SW 1271 (cell line): ENCODE data around the gene CCDC187.
"Not testable (repeated sequence)": the region's sequence is repeated elsewhere in the genome, so short reads cannot be mapped to it uniquely, and the experiment has no call there.

ENCODE experiments used
- DNase-seq, 2 experiments: peaks; one replicate each; lab custom pipeline; 2025; lab: John Stamatoyannopoulos, UW

CCDC187 gene

GRCh38 chr9:136326761-136327303 lies 22.9 kb upstream of the CCDC187 start:
- no peak for DNase-seq

- no peak for DNase-seq
Observed at GRCh38 chr9:136326061-136326760, 22.3 kb upstream of the CCDC187 start.

- DNase-seq = no peak
Observed at GRCh38 chr9:136325358-136325757, 21.5 kb upstream of the CCDC187 start.

- DNase-seq = no peak
Observed at GRCh38 chr9:136324501-136325300, 20.8 kb upstream of the CCDC187 start.

GRCh38 chr9:136323371-136323789 lies 19.5 kb upstream of the CCDC187 start:
- no peak for DNase-seq

- DNase-seq = no peak
Observed at GRCh38 chr9:136322756-136323330, 18.9 kb upstream of the CCDC187 start.

- DNase-seq = no peak
Observed at GRCh38 chr9:136321561-136321960, 17.7 kb upstream of the CCDC187 start.

GRCh38 chr9:136320972-136321371 lies 17.1 kb upstream of the CCDC187 start:
- DNase-seq = not testable (repeated sequence)

GRCh38 chr9:136319955-136320354 lies 16.1 kb upstream of the CCDC187 start:
- DNase-seq = not testable (repeated sequence)

GRCh38 chr9:136319244-136319643 lies 15.3 kb upstream of the CCDC187 start:
- DNase-seq = not testable (repeated sequence)

GRCh38 chr9:136318776-136319241 lies 14.9 kb upstream of the CCDC187 start:
- no peak for DNase-seq

GRCh38 chr9:136318111-136318775 lies 14.3 kb upstream of the CCDC187 start:
- no peak for DNase-seq

GRCh38 chr9:136317695-136318094 lies 13.8 kb upstream of the CCDC187 start:
- DNase-seq = no peak

GRCh38 chr9:136316896-136317676 lies 13.2 kb upstream of the CCDC187 start:
- no peak for DNase-seq

- DNase-seq = no peak
Observed at GRCh38 chr9:136316271-136316751, 12.4 kb upstream of the CCDC187 start.

- no peak for DNase-seq
Observed at GRCh38 chr9:136314944-136315343, 11.1 kb upstream of the CCDC187 start.

GRCh38 chr9:136314056-136314416 lies 10.1 kb upstream of the CCDC187 start:
- DNase-seq = no peak

- DNase-seq = no peak
Observed at GRCh38 chr9:136313111-136314055, 9.5 kb upstream of the CCDC187 start.

GRCh38 chr9:136312436-136312835 lies 8.5 kb upstream of the CCDC187 start:
- DNase-seq = no peak

GRCh38 chr9:136312009-136312375 lies 8.1 kb upstream of the CCDC187 start:
- no peak for DNase-seq
